K562 (cell line): ENCODE data around the gene MEGF11. TPM values are rescaled to one million over a fixed set of nuclear protein-coding genes. Genes with fewer than 3 reads are reported as not detected.

Experiments
- ATAC-seq: fragments of 200-7000 bp; cut with Tn5 transposase; 3 replicates; pipeline ENCODE4 v1.9.1; 2020; ENCODE audit warnings: moderate library complexity
- BruUV-seq: library from RNA; stranded (reverse); fragments of 400-500 nt; replicated peaks from 2 replicates; lab custom pipeline; 2021; lab: Mats Ljungman, UMichigan
- CTCF ChIA-PET: fragments of 300-600 bp; formaldehyde crosslinking; extraction: SDS; loops from one replicate; lab custom pipeline; 2021; ENCODE audit warnings: low intra/inter-chr PET ratio; lab: Yijun Ruan, JAX
- POLR2A ChIA-PET: fragments of 300-600, 350-650 bp; sonication (Branson Sonifier 250); formaldehyde crosslinking; extraction: SDS; loops from one replicate; lab custom pipeline; 2021; ENCODE audit warnings: antibody characterized with exemption, inconsistent platforms; lab: Yijun Ruan, JAX
- DNase-seq, 4 experiments: peaks; one replicate each; pipeline versions ENCODE4 v3.0.0 to v3.0.0-alpha.2; 2011 to 2018; ENCODE audit warnings: low spot score in 3 of 4, mixed read lengths in 3 of 4; ENCODE audit errors: extremely low read depth in 1 of 4
- FAIRE-seq: peaks from 2 replicates; lab custom pipeline; 2011; peaks lifted over from hg19 to GRCh38; lab: Jason Lieb, UNC
- H2AFZ ChIP-seq: 2 replicates; pipeline ENCODE4 v1.6.0; 2011; ENCODE audit warnings: low read depth, low read length, control low read depth, inconsistent platforms
- H3K27ac ChIP-seq: fragments of 200-600 bp; 3 replicates; pipeline ENCODE4 v1.8.0; 2011; ENCODE audit warnings: low read depth, mild to moderate bottlenecking, control low read depth, inconsistent platforms, low read length, moderate library complexity, mixed read lengths; ENCODE audit errors: extremely low read depth
- H3K27me3 ChIP-seq, 2 experiments: fragments of 300-600 bp in 1 of 2; 2 replicates in 1 of 2; 3 replicates in 1 of 2; pipeline versions ENCODE4 v1.6.0 to v1.8.0; 2011; ENCODE audit warnings: inconsistent platforms in 2 of 2, low read length in 2 of 2, mild to moderate bottlenecking in 1 of 2, mixed read lengths in 1 of 2, moderate library complexity in 1 of 2; ENCODE audit not compliant: control insufficient read depth in 2 of 2, insufficient read depth in 2 of 2
- H3K36me3 ChIP-seq: fragments of 300-600 bp; 3 replicates; pipeline ENCODE4 v1.8.0; 2011; ENCODE audit warnings: mild to moderate bottlenecking, low read length, inconsistent platforms; ENCODE audit not compliant: control insufficient read depth, insufficient read depth
- H3K4me1 ChIP-seq, 2 experiments: fragments of 200-600 bp in 1 of 2; replicated peaks in 1 of 2; 2 replicates in 1 of 2; 3 replicates in 1 of 2; pipeline versions ENCODE4 v1.5.1 to v1.8.0; 2011; ENCODE audit warnings: inconsistent platforms in 2 of 2, low read length in 2 of 2, mild to moderate bottlenecking in 1 of 2, mixed read lengths in 1 of 2, moderate library complexity in 1 of 2; ENCODE audit not compliant: control insufficient read depth in 2 of 2, insufficient read depth in 2 of 2
- H3K4me2 ChIP-seq: 2 replicates; pipeline ENCODE4 v1.6.1; 2011; ENCODE audit warnings: low read length, control low read depth, inconsistent platforms, mixed read lengths; ENCODE audit not compliant: insufficient read depth
- H3K4me3 ChIP-seq: fragments of 200-600 bp; sonication (generic), shearing (Covaris generic); 2 replicates; pipeline ENCODE4 v1.5.1; 2016; ENCODE audit warnings: control low read depth, inconsistent platforms
- H3K79me2 ChIP-seq: fragments of 200-600 bp; 3 replicates; pipeline ENCODE4 v1.8.0; 2011; ENCODE audit warnings: low read length, inconsistent platforms; ENCODE audit not compliant: control insufficient read depth, insufficient read depth
- H3K9ac ChIP-seq, 2 experiments: 2 replicates each; pipeline versions ENCODE4 v1.6.0 to v1.6.1; 2011; ENCODE audit warnings: low read depth in 2 of 2, low read length in 2 of 2, control low read depth in 1 of 2, inconsistent platforms in 1 of 2, mild to moderate bottlenecking in 1 of 2, mixed read lengths in 1 of 2; ENCODE audit not compliant: insufficient read depth in 1 of 2
- H3K9me1 ChIP-seq: one replicate; pipeline ENCODE4 v1.6.0; 2011; ENCODE audit warnings: inconsistent platforms, mild to moderate bottlenecking, low read length, moderate library complexity; ENCODE audit not compliant: control insufficient read depth, insufficient read depth
- H3K9me3 ChIP-seq: replicated peaks from 2 replicates; pipeline ENCODE4 v1.5.1; 2011; ENCODE audit warnings: low read depth, low read length, inconsistent platforms; ENCODE audit not compliant: control insufficient read depth, insufficient read depth
- H4K20me1 ChIP-seq: replicated peaks from 2 replicates; pipeline ENCODE4 v1.6.1; 2011; ENCODE audit warnings: low read length, inconsistent platforms, mixed read lengths; ENCODE audit not compliant: control insufficient read depth, insufficient read depth
- GTF2E2 ChIP-seq: fragments of 200-800 bp; sonication (Bioruptor generic); IDR thresholded peaks from 2 replicates; pipeline ENCODE4 v1.6.1; 2016; ENCODE audit warnings: missing genetic modification characterization, missing compliant biosample characterization
- MBD2 ChIP-seq: sonication (generic); IDR thresholded peaks from 2 replicates; pipeline ENCODE4 v1.6.1; 2016; ENCODE audit warnings: low read depth, borderline replicate concordance
- MEF2A ChIP-seq: IDR thresholded peaks from 2 replicates; pipeline ENCODE4 v1.6.1; 2011; ENCODE audit warnings: low read depth, mild to moderate bottlenecking, low read length, moderate library complexity; ENCODE audit not compliant: control insufficient read depth
- PHF8 ChIP-seq: fragments of 200-600 bp; sonication (generic); IDR thresholded peaks from 2 replicates; pipeline ENCODE4 v1.6.1; 2012; ENCODE audit warnings: mixed run types, mild to moderate bottlenecking, inconsistent platforms, low read length, moderate library complexity, borderline replicate concordance
- POLR3A ChIP-seq: IDR thresholded peaks from 2 replicates; pipeline ENCODE4 v1.6.1; 2011; ENCODE audit warnings: borderline replicate concordance, mild to moderate bottlenecking, moderate library complexity; ENCODE audit not compliant: insufficient read length, insufficient read depth; ENCODE audit errors: extremely low read depth
- SFPQ ChIP-seq: fragments of 200-400 bp; formaldehyde crosslinking; IDR thresholded peaks from 2 replicates; pipeline ENCODE4 v1.6.1; 2017; ENCODE audit warnings: mild to moderate bottlenecking, low read depth, low read length, moderate library complexity
- TARDBP ChIP-seq: fragments of 450-650 bp; IDR thresholded peaks from 2 replicates; pipeline ENCODE4 v1.6.1; 2016
- TEAD1 ChIP-seq, 2 experiments: fragments of 450-650 bp in 1 of 2; sonication (generic) in 1 of 2; formaldehyde crosslinking; IDR thresholded peaks; 2 replicates each; pipeline versions ENCODE4 v1.4.0 to v1.8.0; 2020 to 2022; ENCODE audit warnings: mild to moderate bottlenecking in 2 of 2, missing genetic modification reagents in 1 of 2
- ZNF253 ChIP-seq: fragments of 250-450 bp; sonication (Bioruptor Pico); conservative IDR thresholded peaks from 2 replicates; pipeline ENCODE4 v1.6.1; 2021; ENCODE audit warnings: mild to moderate bottlenecking
- ZNF41 ChIP-seq: fragments of 250-450 bp; sonication (Bioruptor Pico); conservative IDR thresholded peaks from 2 replicates; pipeline ENCODE4 v1.4.0; 2020; ENCODE audit warnings: mild to moderate bottlenecking
- ZNF584 ChIP-seq: fragments of 200-800 bp; sonication (Bioruptor generic); IDR thresholded peaks from 2 replicates; pipeline ENCODE4 v1.6.1; 2016; ENCODE audit warnings: low read depth, mild to moderate bottlenecking, missing genetic modification characterization, missing compliant biosample characterization
- whole genome bisulfite sequencing: fragments of 100-300 bp; shearing (Covaris generic); methylation state at CpG from one replicate; pipeline ENCODE4 v1.1.6; 2016; ENCODE audit warnings: low coverage, mixed read lengths; ENCODE audit not compliant: insufficient coverage; ENCODE audit errors: missing lambda C conversion rate; 5-methylcytosine and 5-hydroxymethylcytosine counted together
- in situ Hi-C: fragments of 300-500 bp; cut with MboI; formaldehyde crosslinking; loops from 4 replicates; pipeline ENCODE4 v1.15.0; 2018; ENCODE audit warnings: inconsistent platforms, mixed read lengths
- intact Hi-C: fragments of 100-400 bp; cut with micrococcal nuclease; formaldehyde crosslinking; loops from 2 replicates; pipeline ENCODE4 v1.14.2; 2022
- polyA plus RNA-seq, 8 experiments: library from polyadenylated mRNA; depleted of rRNA in 4 of 8; stranded (reverse) in 5 of 8; unstranded in 3 of 8; fragments of >200 nt; fragmentation: Nextera tagmentation in 2 of 8; fragmentation: Illumina TruSeq in 1 of 8; extraction: Ambion mirVana in 2 of 8; extraction: Trizol in 1 of 8; gene quantifications; 2 replicates each; pipeline versions ENCODE4 v1.2.1 to v1.2.3, GENCODE V29; 2011 to 2014; ENCODE audit warnings: inconsistent platforms in 1 of 8, missing spikeins in 1 of 8
- total RNA-seq, 7 experiments: library from RNA; depleted of rRNA in 6 of 7; stranded (reverse); fragments of >200 nt in 6 of 7; fragmentation: Illumina TruSeq in 2 of 7; extraction: Trizol in 2 of 7; gene quantifications; 2 replicates each; pipeline versions ENCODE4 v1.2.1 to v1.2.3, GENCODE V29; 2011 to 2021; ENCODE audit warnings: low replicate concordance in 1 of 7

The MEGF11 gene
- total and polyA plus RNA-seq, 9 of the 15 experiments (the other 6 are each of a cell fraction or from before 2014, with no cell fraction given), result 0.06 to 0.23 (median 0.20) TPM; not detected in 6

DNA sequence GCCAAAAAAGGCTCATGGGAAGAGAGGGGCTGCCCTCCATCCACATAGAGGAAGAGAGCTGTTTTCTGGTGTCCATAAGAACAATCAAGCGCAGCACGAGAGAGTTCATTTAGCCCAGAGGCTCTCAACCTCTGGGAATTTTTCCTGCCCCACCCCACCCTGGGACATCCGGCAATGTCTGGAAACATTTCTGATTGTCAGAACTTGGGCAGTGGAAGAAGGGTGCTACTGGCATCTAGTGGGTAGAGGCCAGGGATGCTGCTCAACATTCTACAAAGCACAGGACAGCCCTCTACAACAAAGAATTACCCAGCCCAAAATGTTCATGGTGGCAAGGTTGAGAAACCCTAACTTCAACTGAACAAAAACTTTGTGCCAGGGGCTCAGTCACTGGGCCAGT, 291.4 kb downstream of the MEGF11 start:
- no TSS peak for BruUV-seq
- DNase-seq (no peak), FAIRE-seq (no peak), ATAC-seq (no peak)
- TF ChIP-seq GTF2E2 (tag) (no peak), TEAD1 (CRISPR knock-in tag; IDR thresholded peaks at IDR 0.05) (no peak), MEF2A (no peak), TARDBP (no peak), MBD2 (no peak), ZNF253 (CRISPR knock-in tag) (no peak), ZNF584 (CRISPR knock-in tag) (no peak), PHF8 (no peak), POLR3A (no peak), SFPQ (no peak), ZNF41 (CRISPR knock-in tag) (no peak)
- WGBS, result 5% methylated on average over 3 of the region's 3 CpGs
- H4K20me1 ChIP-seq, result peaks cover 10% of the 10 kb centered on the region; the same call in 1 of the 2 replicates
- no peaks in the 10 kb centered on the region for H3K36me3 ChIP-seq
- in situ Hi-C loops, result no loop called here
- H3K27me3 ChIP-seq, result peaks cover 23 to 62% of the 10 kb centered on the region in 2 experiments
- POLR2A ChIA-PET, result no interaction called here
- no peak overlapping the region for H2AFZ ChIP-seq
- no peak overlapping the region for H3K4me2 ChIP-seq
- no peak overlapping the region for H3K9ac ChIP-seq
- no peak overlapping the region for H3K27ac ChIP-seq
- peaks cover 2% of the 10 kb centered on the region for H3K9me1 ChIP-seq
- peaks cover 0 to 14% of the 10 kb centered on the region in 2 experiments; a peak in 2 of 5 replicates for H3K4me1 ChIP-seq
- H3K4me3 ChIP-seq, result no peak overlapping the region
- H3K9me3 ChIP-seq, result no peaks in the 10 kb centered on the region
- CTCF ChIA-PET, result no interaction called here
- no peaks in the 10 kb centered on the region for H3K79me2 ChIP-seq
- intact Hi-C loops, result no loop called here
